ENCODE data around the gene ZSWIM1. TPM values are rescaled to one million over a fixed set of nuclear protein-coding genes. Genes with fewer than 3 reads are reported as not detected.

ZSWIM1 gene
- total and polyA plus RNA-seq, 8 donors, result 9.9 to 14.8 (median 13.8) TPM

GRCh38 chr20:45892049-45892825, 11.2 kb downstream of the ZSWIM1 start:
- intact Hi-C loops (cut with DNase I), result no loop called here
- peak overlapping the region; percentile 78 to 85 for H3K27ac ChIP-seq
- H3K4me1 ChIP-seq, result peaks cover 10 to 42% of the 10 kb centered on the region in 2 donors
- H3K9me3 ChIP-seq, result no peaks in the 10 kb centered on the region
- peak overlapping the region; percentile 94 to 97 for H3K4me3 ChIP-seq
- ATAC-seq, result peak; percentile 49
- no peak for TF ChIP-seq CTCF (IDR thresholded peaks at IDR 0.05)
- DNase-seq, result peak in 2 of 4 donors; percentile 22 to 52
- H3K27me3 ChIP-seq, result no peaks in the 10 kb centered on the region
- H3K36me3 ChIP-seq, result peaks cover 0 to 53% of the 10 kb centered on the region in 2 donors

GRCh38 chr20:45892828-45893500, 11.9 kb downstream of the ZSWIM1 start:
- intact Hi-C loops (cut with DNase I), result no loop called here
- peak overlapping the region in 1 of 2 donors; percentile 85 for H3K27ac ChIP-seq
- DNase-seq, result peak in 1 of 4 donors; percentile 52

GRCh38 chr20:45893831-45894230, 12.8 kb downstream of the ZSWIM1 start:
- peaks cover 10 to 42% of the 10 kb centered on the region in 2 donors for H3K4me1 ChIP-seq
- TF ChIP-seq CTCF (IDR thresholded peaks at IDR 0.05), result no peak
- ATAC-seq (no peak), DNase-seq (peak in 1 of 4 donors; percentile 9)
- H3K36me3 ChIP-seq, result peaks cover 0 to 63% of the 10 kb centered on the region in 2 donors
- H3K27me3 ChIP-seq, result no peaks in the 10 kb centered on the region
- no peak overlapping the region for H3K4me3 ChIP-seq
- H3K27ac ChIP-seq, result no peak overlapping the region
- no peaks in the 10 kb centered on the region for H3K9me3 ChIP-seq
- intact Hi-C loops (cut with DNase I), result no loop called here

More at GRCh38 chr20:45892828-45893500, 11.9 kb downstream of the ZSWIM1 start:
- peak overlapping the region in 1 of 2 donors; percentile 97 for H3K4me3 ChIP-seq
- H3K4me1 ChIP-seq, result peaks cover 10 to 42% of the 10 kb centered on the region in 2 donors
- H3K27me3 ChIP-seq, result no peaks in the 10 kb centered on the region
- peaks cover 0 to 58% of the 10 kb centered on the region in 2 donors for H3K36me3 ChIP-seq
- TF ChIP-seq CTCF (IDR thresholded peaks at IDR 0.05), result no peak
- ATAC-seq, result no peak
- H3K9me3 ChIP-seq, result no peaks in the 10 kb centered on the region

GRCh38 chr20:45894797-45895196, 13.8 kb downstream of the ZSWIM1 start:
- intact Hi-C loops (cut with DNase I), result no loop called here
- Histone ChIP-seq H3K36me3 (peaks cover 0 to 73% of the 10 kb centered on the region in 2 donors), H3K4me1 (peaks cover 10 to 36% of the 10 kb centered on the region in 2 donors), H3K9me3 (no peaks in the 10 kb centered on the region), H3K27me3 (no peaks in the 10 kb centered on the region), H3K4me3 (no peak overlapping the region), H3K27ac (no peak overlapping the region)
- peak in 1 of 4 donors; percentile 57 for DNase-seq
- no peak for TF ChIP-seq CTCF (IDR thresholded peaks at IDR 0.05)
- ATAC-seq, result no peak

GRCh38 chr20:45896641-45897161, 15.7 kb downstream of the ZSWIM1 start:
- no peaks in the 10 kb centered on the region for H3K27me3 ChIP-seq
- H3K27ac ChIP-seq, result no peak overlapping the region
- intact Hi-C loops (cut with DNase I), result no loop called here
- DNase-seq (peak in 1 of 4 donors; percentile 14), ATAC-seq (no peak)
- no peak for TF ChIP-seq CTCF (IDR thresholded peaks at IDR 0.05)
- H3K4me3 ChIP-seq, result no peak overlapping the region
- H3K36me3 ChIP-seq, result peaks cover 0 to 91% of the 10 kb centered on the region in 2 donors
- H3K4me1 ChIP-seq, result peaks cover 9 to 23% of the 10 kb centered on the region in 2 donors
- no peaks in the 10 kb centered on the region for H3K9me3 ChIP-seq

Data from left lung (tissue), 10 donors.